ENCODE results near the gene JMJD8. TPM values are rescaled to one million over a fixed set of nuclear protein-coding genes. Genes with fewer than 3 reads are reported as not detected.
A peak's percentile ranks its signal among the peaks of the same experiment; 100 is the strongest.

Gene JMJD8
- polyA plus RNA-seq, 3 donors, result 28.7 to 45.3 (median 33.5) TPM

DNA sequence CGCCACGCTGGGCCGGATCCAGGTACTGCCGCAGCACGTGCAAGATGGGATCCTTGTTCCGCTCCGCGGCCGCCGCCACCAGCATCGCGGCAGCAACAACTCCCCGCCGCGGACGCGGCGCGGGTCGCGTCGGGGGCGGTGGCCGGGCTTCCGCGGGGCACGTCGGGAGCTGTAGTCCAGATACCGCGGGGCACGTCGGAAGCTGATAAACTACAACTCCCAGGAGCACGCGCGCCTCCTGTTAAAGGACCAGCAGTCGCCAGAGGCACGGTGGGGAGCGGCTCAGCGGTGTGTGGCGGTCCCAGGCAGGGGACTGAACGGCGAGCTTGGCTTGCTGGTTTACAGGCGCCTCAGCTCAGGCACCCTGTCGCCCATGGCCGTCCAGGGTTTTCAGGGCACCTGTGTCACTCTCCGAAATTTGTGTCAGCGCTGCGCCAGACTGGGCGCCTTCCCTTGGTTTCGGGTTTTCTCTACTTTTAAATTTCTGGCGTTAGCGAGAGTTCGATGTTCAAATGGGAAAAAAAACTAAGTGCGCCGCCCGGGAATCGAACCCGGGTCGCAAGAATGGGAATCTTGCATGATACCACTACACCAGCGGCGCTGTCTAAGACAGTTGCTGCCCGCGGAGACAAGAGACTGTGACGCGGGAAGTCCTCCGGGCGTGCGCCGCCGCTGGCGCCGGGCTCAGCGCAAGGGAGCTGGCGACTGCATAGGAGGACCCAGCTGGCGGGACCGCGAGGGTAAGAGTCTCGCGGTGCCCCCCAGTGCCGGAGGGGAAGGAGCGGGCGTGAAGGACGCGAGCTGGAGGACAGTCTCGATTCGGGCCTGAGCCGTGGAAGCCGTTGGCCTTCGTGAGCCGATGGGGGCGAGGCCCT lies 47.7 kb downstream of the JMJD8 start, which contains the start of gene METTL26:
Gene METTL26 (minus strand): TSS at position 100 of the 875 bp plus-strand sequence. CDS start 15 bp downstream, at position 85.
- TF ChIP-seq, protein P1, sequence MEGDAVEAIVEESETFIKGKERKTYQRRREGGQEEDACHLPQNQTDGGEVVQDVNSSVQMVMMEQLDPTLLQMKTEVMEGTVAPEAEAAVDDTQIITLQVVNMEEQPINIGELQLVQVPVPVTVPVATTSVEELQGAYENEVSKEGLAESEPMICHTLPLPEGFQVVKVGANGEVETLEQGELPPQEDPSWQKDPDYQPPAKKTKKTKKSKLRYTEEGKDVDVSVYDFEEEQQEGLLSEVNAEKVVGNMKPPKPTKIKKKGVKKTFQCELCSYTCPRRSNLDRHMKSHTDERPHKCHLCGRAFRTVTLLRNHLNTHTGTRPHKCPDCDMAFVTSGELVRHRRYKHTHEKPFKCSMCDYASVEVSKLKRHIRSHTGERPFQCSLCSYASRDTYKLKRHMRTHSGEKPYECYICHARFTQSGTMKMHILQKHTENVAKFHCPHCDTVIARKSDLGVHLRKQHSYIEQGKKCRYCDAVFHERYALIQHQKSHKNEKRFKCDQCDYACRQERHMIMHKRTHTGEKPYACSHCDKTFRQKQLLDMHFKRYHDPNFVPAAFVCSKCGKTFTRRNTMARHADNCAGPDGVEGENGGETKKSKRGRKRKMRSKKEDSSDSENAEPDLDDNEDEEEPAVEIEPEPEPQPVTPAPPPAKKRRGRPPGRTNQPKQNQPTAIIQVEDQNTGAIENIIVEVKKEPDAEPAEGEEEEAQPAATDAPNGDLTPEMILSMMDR (IDR thresholded peaks at IDR 0.05), result peak; percentile 18
- Histone ChIP-seq H3K4me2 (replicated peaks; ENCODE audit: extremely low read depth, low read length, poor library complexity, severe bottlenecking) (peak within 1 kb of the TSS; percentile 100), H3K36me3 (replicated peaks in 1 of 2; ENCODE audit: control insufficient read depth in 1 of 2, insufficient read depth in 2 of 2, low read length in 2 of 2) (peaks cover 0 to 8% of the 10 kb centered on the region in 2 donors), H3K27ac (ENCODE audit: low read depth in 1 of 2, low read length in 2 of 2) (peak within 1 kb of the TSS; percentile 87 to 95), H4K20me1 (ENCODE audit: insufficient read depth, low read length) (peaks cover 17% of the 10 kb centered on the region), H3K9ac (ENCODE audit: insufficient read depth, low read length, poor library complexity, severe bottlenecking) (peak within 1 kb of the TSS; percentile 82), H2AFZ (ENCODE audit: insufficient read depth, low read depth, low read length, poor library complexity, severe bottlenecking) (peak within 1 kb of the TSS; percentile 85), H3K79me2 (ENCODE audit: insufficient read depth, low read length) (peaks cover 19% of the 10 kb centered on the region), H3K4me3 (replicated peaks in 1 of 3; ENCODE audit: low read depth in 2 of 3, low read length in 3 of 3) (peak within 1 kb of the TSS; percentile 70 to 96 (median 89)), H3K27me3 (ENCODE audit: control insufficient read depth in 2 of 2, insufficient read depth in 2 of 2, low read length in 2 of 2) (no peaks in the 10 kb centered on the region), H3K4me1 (ENCODE audit: control insufficient read depth in 1 of 2, insufficient read depth in 2 of 2, low read length in 2 of 2) (peaks cover 30 to 38% of the 10 kb centered on the region in 2 donors), H3K9me3 (replicated peaks in 1 of 2; ENCODE audit: control insufficient read depth in 1 of 2, insufficient read depth in 1 of 2, low read length in 2 of 2) (no peaks in the 10 kb centered on the region)
- Mint-ChIP-seq H3K27me3 (ENCODE audit: low read depth in 3 of 3) (peaks cover 3 to 6% (median 3%) of the 10 kb centered on the region in 3 donors), H3K4me3 (peak within 1 kb of the TSS; percentile 95 to 97), H3K4me1 (peaks cover 14% of the 10 kb centered on the region), H3K9me3 (no peaks in the 10 kb centered on the region), H3K27ac (peak within 1 kb of the TSS; percentile 94 to 99 (median 98)), H3K36me3 (peaks cover 2 to 4% of the 10 kb centered on the region in 2 donors)
- WGBS (ENCODE audit: insufficient coverage), result under 1% methylated on average over 90 of the region's 91 CpGs
- peak; percentile 93 for DNase-seq
- intact Hi-C loops (cut with micrococcal nuclease), result loop anchor here (2.0 to 5.0 kb wide), 4 partner anchors 24 to 109 kb away; partner anchors contain the start of genes CAPN15 (in 2 of the 2), JMJD8 (in 1 of the 2) and STUB1 (in 1 of the 2)

DNA sequence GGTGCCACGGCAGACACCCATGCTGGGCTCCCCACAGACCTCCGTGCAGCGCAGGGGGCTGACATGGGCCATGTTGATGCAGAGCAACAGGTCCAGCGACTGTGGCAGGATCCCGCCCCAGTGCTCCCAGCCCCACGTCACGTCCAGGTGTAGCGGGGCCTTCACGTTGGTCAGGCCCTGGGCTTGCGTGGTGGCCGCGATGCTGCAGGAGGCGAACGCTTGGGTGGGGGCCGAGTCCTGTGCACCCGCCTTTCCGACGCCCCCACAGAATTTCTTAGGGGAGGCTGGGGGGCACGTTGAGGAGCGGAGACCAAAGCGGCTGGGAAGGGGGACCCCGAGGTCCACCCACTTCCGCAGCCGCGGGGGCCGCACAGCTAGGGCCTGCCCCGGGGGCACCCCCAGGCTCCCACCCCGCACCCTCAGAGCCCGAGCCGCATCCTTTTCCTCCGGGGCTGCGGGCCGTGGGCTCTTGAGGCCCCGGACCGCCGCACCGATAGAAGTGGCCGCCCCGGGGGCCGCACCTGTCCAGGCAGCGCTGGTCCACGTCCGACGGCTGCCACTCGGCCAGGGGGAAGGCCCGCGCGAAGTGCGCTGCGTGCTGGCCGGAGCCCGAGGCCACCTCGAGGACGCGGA lies 48.4 kb downstream of the JMJD8 start:
- Histone ChIP-seq H3K9ac (ENCODE audit: insufficient read depth, low read length, poor library complexity, severe bottlenecking) (peak overlapping the region; percentile 82), H3K79me2 (ENCODE audit: insufficient read depth, low read length) (peaks cover 12% of the 10 kb centered on the region), H3K4me1 (ENCODE audit: control insufficient read depth in 1 of 2, insufficient read depth in 2 of 2, low read length in 2 of 2) (peaks cover 22 to 36% of the 10 kb centered on the region in 2 donors), H3K27ac (ENCODE audit: low read depth in 1 of 2, low read length in 2 of 2) (peak overlapping the region in 1 of 2 donors; percentile 87), H4K20me1 (ENCODE audit: insufficient read depth, low read length) (peaks cover 20% of the 10 kb centered on the region), H3K36me3 (replicated peaks in 1 of 2; ENCODE audit: control insufficient read depth in 1 of 2, insufficient read depth in 2 of 2, low read length in 2 of 2) (peaks cover 0 to 8% of the 10 kb centered on the region in 2 donors), H2AFZ (ENCODE audit: insufficient read depth, low read depth, low read length, poor library complexity, severe bottlenecking) (peak overlapping the region; percentile 85), H3K27me3 (ENCODE audit: control insufficient read depth in 2 of 2, insufficient read depth in 2 of 2, low read length in 2 of 2) (no peaks in the 10 kb centered on the region), H3K9me3 (replicated peaks in 1 of 2; ENCODE audit: control insufficient read depth in 1 of 2, insufficient read depth in 1 of 2, low read length in 2 of 2) (no peaks in the 10 kb centered on the region), H3K4me3 (replicated peaks in 1 of 3; ENCODE audit: low read depth in 2 of 3, low read length in 3 of 3) (peak overlapping the region; percentile 70 to 96 (median 89)), H3K4me2 (replicated peaks; ENCODE audit: extremely low read depth, low read length, poor library complexity, severe bottlenecking) (peak overlapping the region; percentile 100)
- peaks cover 2 to 4% of the 10 kb centered on the region in 2 donors for H3K36me3 Mint-ChIP-seq
- H3K4me3 Mint-ChIP-seq, result peak overlapping the region; percentile 56 to 59
- intact Hi-C loops (cut with micrococcal nuclease), result loop anchor here (2.0 to 5.0 kb wide), 4 partner anchors 25 to 108 kb away; partner anchors contain the start of genes CAPN15 (in 2 of the 2), JMJD8 (in 1 of the 2) and STUB1 (in 1 of the 2)
- 4% methylated on average over 52 of the region's 55 CpGs for WGBS (ENCODE audit: insufficient coverage)
- TF ChIP-seq, protein P1 (IDR thresholded peaks at IDR 0.05), result no peak
- H3K27ac Mint-ChIP-seq, result peak overlapping the region in 1 of 7 donors; percentile 4
- no peaks in the 10 kb centered on the region for H3K9me3 Mint-ChIP-seq
- H3K4me1 Mint-ChIP-seq, result peaks cover 14% of the 10 kb centered on the region
- H3K27me3 Mint-ChIP-seq (ENCODE audit: low read depth in 3 of 3), result peaks cover 3 to 9% (median 8%) of the 10 kb centered on the region in 3 donors
- no peak for DNase-seq
